Measurements from ENCODE around the gene TCF12. TPM values are rescaled to one million over a fixed set of nuclear protein-coding genes. Genes with fewer than 3 reads are reported as not detected.
A peak's percentile ranks its signal among the peaks of the same experiment; 100 is the strongest.

TCF12 gene
- total RNA-seq, 1 donor from 2014 or later = 112 TPM

DNA sequence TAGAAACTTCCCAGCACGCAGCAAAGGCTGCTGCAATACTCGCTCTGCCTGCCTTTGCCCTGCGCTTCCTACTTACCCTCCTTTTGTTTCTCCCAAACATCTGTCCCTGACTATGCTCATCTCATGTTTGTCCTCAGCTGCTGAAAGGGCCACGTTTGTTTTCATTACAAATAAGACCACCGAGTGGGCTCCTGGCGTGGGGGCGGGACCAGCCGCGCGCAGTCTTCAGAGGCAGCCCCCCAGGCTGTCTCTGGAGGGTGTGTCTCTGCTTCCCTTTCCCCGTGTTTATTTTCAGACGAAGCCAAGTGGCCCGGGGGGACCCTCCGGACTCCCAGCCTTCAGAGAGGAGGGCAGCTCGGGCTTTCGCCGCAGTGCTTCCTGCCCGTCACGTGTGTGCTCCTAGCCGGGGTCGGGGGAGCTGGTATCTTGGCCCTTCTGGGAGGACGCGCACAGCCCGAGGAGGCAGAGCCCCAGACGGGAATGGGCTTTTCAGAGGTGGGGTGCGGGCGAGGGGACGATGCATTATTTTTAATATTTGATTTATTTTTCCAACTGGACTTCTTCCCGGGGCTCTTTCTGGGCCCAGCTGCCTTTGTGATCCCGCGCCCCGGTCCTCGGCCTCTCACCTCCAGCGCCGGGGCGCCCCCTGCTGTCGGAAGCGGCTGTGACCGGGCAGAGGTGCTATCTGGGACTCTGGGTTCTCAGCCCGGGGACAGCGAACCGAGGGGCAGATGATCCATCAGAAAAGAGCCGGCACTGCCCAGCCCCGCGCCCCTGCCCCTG lies 387.9 kb downstream of the TCF12 start:
- FAIRE-seq (no peak), DNase-seq (ENCODE audit: low read depth) (no peak)
- Mint-ChIP-seq H3K4me1 (ENCODE audit: low read depth, unreplicated experiment) (no peaks in the 10 kb centered on the region), H3K27ac (ENCODE audit: unreplicated experiment) (peak overlapping the region; percentile 55), H3K36me3 (ENCODE audit: low read depth, unreplicated experiment) (peaks cover 2% of the 10 kb centered on the region), H3K27me3 (ENCODE audit: low read depth, unreplicated experiment) (peaks cover 2% of the 10 kb centered on the region), H3K9me3 (ENCODE audit: unreplicated experiment) (no peaks in the 10 kb centered on the region), H3K4me3 (ENCODE audit: unreplicated experiment) (peak overlapping the region; percentile 82)
- Histone ChIP-seq H3K36me3 (ENCODE audit: insufficient read depth, low read length) (no peaks in the 10 kb centered on the region), H3K4me1 (ENCODE audit: insufficient read depth, low read length) (no peaks in the 10 kb centered on the region), H3K4me3 (ENCODE audit: insufficient read depth, low read depth, low read length) (peak overlapping the region; percentile 57), H4K20me1 (ENCODE audit: insufficient read depth, low read length) (no peaks in the 10 kb centered on the region), H3K9ac (ENCODE audit: low read length) (peak overlapping the region; percentile 72), H2AFZ (ENCODE audit: low read depth, low read length) (peak overlapping the region; percentile 74), H3K9me3 (ENCODE audit: insufficient read depth, low read depth, low read length) (no peaks in the 10 kb centered on the region), H3K27me3 (ENCODE audit: insufficient read depth, low read length) (no peaks in the 10 kb centered on the region), H3K79me2 (ENCODE audit: insufficient read depth, low read length) (no peaks in the 10 kb centered on the region), H3K4me2 (ENCODE audit: low read length) (peak overlapping the region; percentile 86), H3K27ac (ENCODE audit: low read depth, low read length) (no peak overlapping the region)
- TF ChIP-seq EZH2 (IDR thresholded peaks at IDR 0.05; ENCODE audit: insufficient read depth, low read length) = no peak
- TF ChIP-seq, protein P1, sequence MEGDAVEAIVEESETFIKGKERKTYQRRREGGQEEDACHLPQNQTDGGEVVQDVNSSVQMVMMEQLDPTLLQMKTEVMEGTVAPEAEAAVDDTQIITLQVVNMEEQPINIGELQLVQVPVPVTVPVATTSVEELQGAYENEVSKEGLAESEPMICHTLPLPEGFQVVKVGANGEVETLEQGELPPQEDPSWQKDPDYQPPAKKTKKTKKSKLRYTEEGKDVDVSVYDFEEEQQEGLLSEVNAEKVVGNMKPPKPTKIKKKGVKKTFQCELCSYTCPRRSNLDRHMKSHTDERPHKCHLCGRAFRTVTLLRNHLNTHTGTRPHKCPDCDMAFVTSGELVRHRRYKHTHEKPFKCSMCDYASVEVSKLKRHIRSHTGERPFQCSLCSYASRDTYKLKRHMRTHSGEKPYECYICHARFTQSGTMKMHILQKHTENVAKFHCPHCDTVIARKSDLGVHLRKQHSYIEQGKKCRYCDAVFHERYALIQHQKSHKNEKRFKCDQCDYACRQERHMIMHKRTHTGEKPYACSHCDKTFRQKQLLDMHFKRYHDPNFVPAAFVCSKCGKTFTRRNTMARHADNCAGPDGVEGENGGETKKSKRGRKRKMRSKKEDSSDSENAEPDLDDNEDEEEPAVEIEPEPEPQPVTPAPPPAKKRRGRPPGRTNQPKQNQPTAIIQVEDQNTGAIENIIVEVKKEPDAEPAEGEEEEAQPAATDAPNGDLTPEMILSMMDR (IDR thresholded peaks at IDR 0.05; ENCODE audit: insufficient read depth, low read depth, low read length) = peak; percentile 60

DNA sequence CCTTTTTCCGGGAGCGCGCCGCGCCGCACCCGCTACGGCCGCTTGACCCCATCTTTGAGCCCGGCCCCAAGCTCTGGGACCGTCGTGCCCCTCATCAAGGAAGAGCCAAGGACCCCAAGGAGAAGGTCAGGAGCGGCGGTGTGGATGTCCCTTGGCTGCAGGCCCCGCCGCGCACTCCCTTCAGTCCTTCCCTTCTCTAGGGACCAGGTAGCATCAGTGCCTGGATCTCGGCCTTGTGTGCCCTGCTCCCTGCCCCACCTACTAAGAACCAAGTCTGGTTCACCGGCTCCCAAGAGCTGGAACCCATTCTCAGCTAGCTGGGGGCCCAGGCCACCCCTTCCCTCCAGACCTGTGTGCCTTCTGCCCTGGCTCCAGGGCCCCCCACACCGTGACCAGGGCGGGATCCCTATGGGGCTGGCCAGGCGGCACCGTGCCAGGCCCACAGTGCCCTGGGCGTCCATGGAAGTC lies 388.5 kb downstream of the TCF12 start:
- H3K4me3 Mint-ChIP-seq (ENCODE audit: unreplicated experiment) = no peak overlapping the region
- H3K9me3 Mint-ChIP-seq (ENCODE audit: unreplicated experiment) = no peaks in the 10 kb centered on the region
- no peak overlapping the region for H3K27ac Mint-ChIP-seq (ENCODE audit: unreplicated experiment)
- FAIRE-seq (no peak), DNase-seq (ENCODE audit: low read depth) (no peak)
- Histone ChIP-seq H4K20me1 (ENCODE audit: insufficient read depth, low read length) (no peaks in the 10 kb centered on the region), H3K4me3 (ENCODE audit: insufficient read depth, low read depth, low read length) (peak overlapping the region; percentile 57), H3K9me3 (ENCODE audit: insufficient read depth, low read depth, low read length) (no peaks in the 10 kb centered on the region), H3K79me2 (ENCODE audit: insufficient read depth, low read length) (no peaks in the 10 kb centered on the region), H3K4me2 (ENCODE audit: low read length) (peak overlapping the region; percentile 86), H3K9ac (ENCODE audit: low read length) (peak overlapping the region; percentile 72), H3K27me3 (ENCODE audit: insufficient read depth, low read length) (no peaks in the 10 kb centered on the region), H3K27ac (ENCODE audit: low read depth, low read length) (no peak overlapping the region), H3K36me3 (ENCODE audit: insufficient read depth, low read length) (no peaks in the 10 kb centered on the region), H2AFZ (ENCODE audit: low read depth, low read length) (peak overlapping the region; percentile 61), H3K4me1 (ENCODE audit: insufficient read depth, low read length) (no peaks in the 10 kb centered on the region)
- TF ChIP-seq, protein P1 (IDR thresholded peaks at IDR 0.05; ENCODE audit: insufficient read depth, low read depth, low read length) = no peak
- TF ChIP-seq EZH2 (IDR thresholded peaks at IDR 0.05; ENCODE audit: insufficient read depth, low read length) = no peak
- H3K27me3 Mint-ChIP-seq (ENCODE audit: low read depth, unreplicated experiment) = peaks cover 2% of the 10 kb centered on the region
- no peaks in the 10 kb centered on the region for H3K4me1 Mint-ChIP-seq (ENCODE audit: low read depth, unreplicated experiment)
- peaks cover 1% of the 10 kb centered on the region for H3K36me3 Mint-ChIP-seq (ENCODE audit: low read depth, unreplicated experiment)
